Central memory CD4-positive, alpha-beta T cell (primary cell): ENCODE results near the gene PLXNA2.

ENCODE experiments used
- DNase-seq: peaks from one replicate; pipeline ENCODE4 v3.0.0; 2022

The PLXNA2 gene

DNA sequence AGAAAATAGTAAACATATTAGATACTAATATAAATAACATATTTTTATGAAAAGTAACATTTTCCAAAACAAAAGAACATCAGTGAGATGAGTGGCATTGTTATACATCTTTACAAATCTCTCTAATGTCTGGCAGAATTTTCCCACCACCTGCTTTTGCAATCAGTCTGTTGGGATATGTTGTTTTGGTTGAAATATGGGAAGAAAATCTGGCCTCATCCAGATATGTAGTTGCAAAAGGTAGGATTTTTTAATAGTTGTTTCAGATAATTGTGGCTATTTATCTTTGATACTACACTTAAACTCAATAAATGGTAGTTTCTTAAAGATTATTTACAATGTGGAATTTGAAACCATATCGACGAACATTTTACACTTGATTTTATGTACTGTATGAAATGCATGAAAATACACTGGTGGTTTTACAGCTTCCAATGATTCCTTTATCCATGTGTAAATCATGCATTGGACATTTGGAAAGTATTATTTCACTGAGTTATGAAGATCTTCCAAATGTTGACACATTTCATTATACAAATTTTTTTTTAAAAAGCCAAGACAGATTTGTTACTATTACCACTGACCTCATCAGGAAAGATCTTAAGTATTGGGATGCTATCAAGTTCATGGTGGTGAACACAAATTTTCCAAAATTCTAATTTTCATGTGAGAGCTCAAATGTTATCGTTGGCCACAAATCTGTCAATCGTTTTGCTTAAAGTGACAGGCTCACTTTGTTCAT lies 259.2 kb downstream of the PLXNA2 start:
- no peak for DNase-seq

DNA sequence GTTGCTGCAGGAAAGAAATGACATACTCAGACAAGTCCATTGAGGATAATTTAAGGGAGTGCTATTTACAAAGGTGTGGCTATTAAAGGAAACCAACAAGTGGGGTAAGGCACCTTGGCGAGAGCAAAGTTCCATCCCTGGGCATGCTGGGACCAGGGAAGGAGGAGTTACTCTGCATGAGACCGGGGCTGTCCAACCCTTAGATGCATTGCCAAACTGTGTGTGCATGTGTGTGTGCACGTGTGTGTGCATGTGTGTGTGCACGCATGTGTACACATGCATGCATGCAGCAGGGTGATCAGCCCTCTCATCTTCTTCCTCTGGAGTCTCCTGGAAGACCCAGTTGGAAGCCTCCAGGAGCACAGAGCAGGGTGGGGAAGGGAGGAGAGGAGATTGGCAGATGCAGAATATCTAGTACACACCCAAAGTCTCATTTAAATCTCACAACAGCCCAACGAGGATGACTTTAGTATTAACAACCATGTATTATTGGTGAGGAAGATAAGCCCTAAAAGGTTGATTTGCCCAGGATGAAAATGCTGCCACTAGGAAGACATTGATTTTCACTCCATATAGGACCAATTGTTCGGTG lies 261.0 kb downstream of the PLXNA2 start:
- DNase-seq, result no peak

- DNase-seq, result no peak
Observed at GRCh38 chr1:207981976-207982375, 262.2 kb downstream of the PLXNA2 start.

DNA sequence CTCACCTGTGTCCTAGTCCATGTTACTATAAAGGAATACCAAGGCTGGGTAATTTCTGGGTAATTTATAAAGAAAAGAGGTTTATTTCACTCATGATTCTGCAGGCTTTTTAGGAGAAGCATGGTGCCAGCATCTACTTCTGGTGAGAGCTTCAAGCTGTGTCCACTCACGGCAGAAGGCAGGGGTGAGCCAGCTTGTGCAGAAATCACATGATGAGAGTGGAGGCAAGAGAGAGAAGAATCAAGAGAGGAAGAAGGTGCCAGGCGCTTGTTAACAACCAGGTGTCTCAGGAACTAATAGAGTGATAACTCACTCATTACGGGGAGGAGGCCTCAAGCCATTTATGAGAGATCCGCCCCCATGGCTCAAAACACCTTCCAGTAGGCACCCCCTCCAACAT lies 265.7 kb downstream of the PLXNA2 start:
- no peak for DNase-seq

DNA sequence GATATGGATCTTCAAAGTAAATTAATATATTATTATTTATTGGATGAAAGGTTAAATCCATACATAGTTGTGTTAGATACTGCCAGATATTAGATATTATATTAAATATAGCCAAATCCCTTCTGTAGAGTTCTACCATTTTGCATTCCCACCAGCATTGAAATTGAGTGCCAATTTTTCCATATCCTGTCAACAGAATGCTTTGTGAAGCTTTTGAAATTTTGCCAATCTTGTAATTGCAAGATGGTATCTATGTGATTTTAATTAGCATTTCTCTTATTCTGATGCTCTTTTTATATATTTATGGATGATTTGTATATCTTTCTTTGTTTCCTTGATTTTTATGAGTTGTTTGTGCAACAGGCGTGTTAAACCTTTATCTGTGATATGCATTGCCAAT lies 266.3 kb downstream of the PLXNA2 start:
- DNase-seq, result no peak

DNA sequence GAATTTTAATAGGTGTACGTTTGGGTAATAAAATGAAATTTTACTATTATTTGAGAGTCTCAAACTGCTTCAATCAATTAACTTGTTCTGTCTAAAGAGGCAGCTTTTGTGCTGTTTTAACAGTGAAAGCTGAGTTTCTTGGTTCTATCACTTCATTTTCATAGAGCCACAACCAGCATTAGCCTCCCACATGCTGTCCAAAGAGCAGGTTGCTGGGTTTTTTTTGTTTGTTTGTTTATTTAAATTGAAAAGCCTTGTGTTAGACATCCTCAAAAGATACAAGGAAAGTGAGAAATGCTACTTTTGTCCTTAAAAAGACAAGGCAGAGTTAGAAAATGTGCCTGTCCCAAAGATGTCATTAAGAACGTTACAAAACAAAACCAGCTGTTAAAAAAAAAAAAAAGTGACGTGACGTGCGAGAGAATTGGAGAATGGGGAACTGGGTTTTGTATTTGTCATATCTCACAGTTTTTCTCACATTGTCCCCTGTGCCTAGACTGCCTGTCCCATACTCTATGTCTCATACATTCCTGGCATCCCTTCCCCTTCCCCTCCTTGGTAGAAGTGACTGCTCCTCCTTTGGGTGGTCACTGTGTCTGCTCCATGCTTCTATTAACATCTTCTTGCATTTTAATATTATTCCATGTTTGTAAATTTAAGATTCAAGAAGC lies 270.2 kb downstream of the PLXNA2 start:
- no peak for DNase-seq

DNA sequence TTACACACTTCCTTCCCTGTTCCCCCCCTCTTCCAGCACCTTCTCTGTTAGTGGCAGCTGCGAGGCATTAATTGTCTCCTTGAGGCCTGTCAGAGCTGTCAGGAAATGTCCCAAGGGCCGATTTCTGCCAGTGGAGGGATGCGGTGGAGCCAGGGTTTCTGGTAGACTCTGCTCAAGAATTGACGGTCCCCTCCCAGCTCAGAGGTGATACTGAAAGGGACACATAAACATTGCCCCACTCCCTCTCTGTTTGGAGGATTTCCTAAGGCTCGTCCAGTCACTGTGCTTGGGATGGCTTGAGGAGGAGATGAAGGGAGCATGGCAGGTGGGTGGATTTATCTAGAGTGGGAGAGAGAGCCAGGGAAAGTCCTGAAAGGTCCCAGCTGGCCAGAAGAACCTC lies 271.8 kb downstream of the PLXNA2 start:
- no peak for DNase-seq
